Bronchial epithelial cell (primary cell): ENCODE data around the gene TEPSIN. TPM values are rescaled to one million over a fixed set of nuclear protein-coding genes. Genes with fewer than 3 reads are reported as not detected.

ENCODE experiments used
- DNase-seq: peaks from one replicate; pipeline ENCODE4 v3.0.0-alpha.2; 2010; ENCODE audit warnings: low read depth
- FAIRE-seq: peaks from 2 replicates; lab custom pipeline; 2011; peaks lifted over from hg19 to GRCh38; lab: Jason Lieb, UNC
- H3K27me3 ChIP-seq: 2 replicates; pipeline ENCODE4 v1.5.1; 2011; ENCODE audit warnings: low read length; ENCODE audit not compliant: control insufficient read depth, insufficient read depth
- H3K36me3 ChIP-seq: 2 replicates; pipeline ENCODE4 v1.5.1; 2011; ENCODE audit warnings: low read length; ENCODE audit not compliant: control insufficient read depth, insufficient read depth
- H3K4me3 ChIP-seq: 2 replicates; pipeline ENCODE4 v1.5.1; 2011; ENCODE audit warnings: mild to moderate bottlenecking, low read depth, low read length, control low read depth
- CTCF ChIP-seq: IDR thresholded peaks from 2 replicates; pipeline ENCODE4 v1.5.1; 2011; ENCODE audit warnings: mild to moderate bottlenecking, moderate library complexity, low read length, control low read depth, inconsistent platforms; ENCODE audit not compliant: insufficient read depth, severe bottlenecking
- total RNA-seq: library from RNA; depleted of rRNA; stranded (reverse); fragments of >200 nt; gene quantifications from 2 replicates; pipeline ENCODE4 v1.2.1, GENCODE V29; 2014

The TEPSIN gene
- 5.8 and 7.8 TPM in 2 replicates for total RNA-seq

- Histone ChIP-seq H3K27me3 (no peaks in the 10 kb centered on the region), H3K36me3 (peaks cover 14% of the 10 kb centered on the region), H3K4me3 (peak within 1 kb of the TSS; percentile 94)
- DNase-seq, result peak; percentile 98
- TF ChIP-seq CTCF, result no peak
- FAIRE-seq, result peak; percentile 87
Measured at GRCh38 chr17:81238815-81239713, at the start of gene TEPSIN, which contains the start of gene NDUFAF8. Gene TEPSIN, minus strand, starts transcription at chr17:81239055. Its CDS starts 22 bp downstream, at chr17:81239033. Gene NDUFAF8, plus strand, starts transcription at chr17:81239318. Its CDS starts 46 bp downstream, at chr17:81239364.

- TF ChIP-seq CTCF, result no peak
- DNase-seq (no peak), FAIRE-seq (no peak)
- Histone ChIP-seq H3K36me3 (peaks cover 30% of the 10 kb centered on the region), H3K27me3 (no peaks in the 10 kb centered on the region), H3K4me3 (no peak overlapping the region)
Measured at GRCh38 chr17:81287741-81288430, 49.0 kb upstream of the TEPSIN start.

GRCh38 chr17:81287152-81287551, 48.3 kb upstream of the TEPSIN start:
- FAIRE-seq (peak; percentile 50), DNase-seq (no peak)
- no peaks in the 10 kb centered on the region for H3K27me3 ChIP-seq
- H3K4me3 ChIP-seq, result no peak overlapping the region
- peaks cover 31% of the 10 kb centered on the region for H3K36me3 ChIP-seq
- TF ChIP-seq CTCF, result no peak

GRCh38 chr17:81286491-81287145, 47.8 kb upstream of the TEPSIN start:
- H3K27me3 ChIP-seq, result no peaks in the 10 kb centered on the region
- no peak overlapping the region for H3K4me3 ChIP-seq
- FAIRE-seq (no peak), DNase-seq (no peak)
- peaks cover 37% of the 10 kb centered on the region for H3K36me3 ChIP-seq
- TF ChIP-seq CTCF, result no peak

- H3K4me3 ChIP-seq, result no peak overlapping the region
- FAIRE-seq, result no peak
- peaks cover 37% of the 10 kb centered on the region for H3K36me3 ChIP-seq
- no peak for TF ChIP-seq CTCF
- DNase-seq, result no peak
- no peaks in the 10 kb centered on the region for H3K27me3 ChIP-seq
Measured at GRCh38 chr17:81285894-81286293, 47.0 kb upstream of the TEPSIN start.
